Adipocyte (in vitro differentiated cells): ENCODE data around the gene PES1.
A peak's percentile ranks its signal among the peaks of the same experiment; 100 is the strongest.
"Not testable (repeated sequence)": the region's sequence is repeated elsewhere in the genome, so short reads cannot be mapped to it uniquely, and the experiment has no call there.

ENCODE experiments used
- DNase-seq: peaks from one replicate; pipeline ENCODE4 v3.0.0-alpha.2; 2015; ENCODE audit warnings: low read depth
- H3K27me3 ChIP-seq: replicated peaks from 2 replicates; pipeline ENCODE4 v1.7.0; 2013; ENCODE audit warnings: mild to moderate bottlenecking, low read length, moderate library complexity; ENCODE audit not compliant: control insufficient read depth, insufficient read depth
- H3K36me3 ChIP-seq: 2 replicates; pipeline ENCODE4 v1.7.0; 2013; ENCODE audit warnings: low read length, mild to moderate bottlenecking, moderate library complexity; ENCODE audit not compliant: control insufficient read depth, insufficient read depth, severe bottlenecking
- H3K4me1 ChIP-seq: 2 replicates; pipeline ENCODE4 v1.7.0; 2013; ENCODE audit warnings: mild to moderate bottlenecking, low read length, moderate library complexity; ENCODE audit not compliant: control insufficient read depth, insufficient read depth
- H3K4me3 ChIP-seq: 2 replicates; pipeline ENCODE4 v1.7.0; 2013; ENCODE audit warnings: mild to moderate bottlenecking, low read length, moderate library complexity
- H3K9ac ChIP-seq: 2 replicates; pipeline ENCODE4 v1.7.0; 2013; ENCODE audit warnings: mild to moderate bottlenecking, low read length, moderate library complexity
- H3K9me3 ChIP-seq: 2 replicates; pipeline ENCODE4 v1.7.0; 2013; ENCODE audit warnings: mild to moderate bottlenecking, low read length, moderate library complexity; ENCODE audit not compliant: control insufficient read depth

Gene PES1

DNA sequence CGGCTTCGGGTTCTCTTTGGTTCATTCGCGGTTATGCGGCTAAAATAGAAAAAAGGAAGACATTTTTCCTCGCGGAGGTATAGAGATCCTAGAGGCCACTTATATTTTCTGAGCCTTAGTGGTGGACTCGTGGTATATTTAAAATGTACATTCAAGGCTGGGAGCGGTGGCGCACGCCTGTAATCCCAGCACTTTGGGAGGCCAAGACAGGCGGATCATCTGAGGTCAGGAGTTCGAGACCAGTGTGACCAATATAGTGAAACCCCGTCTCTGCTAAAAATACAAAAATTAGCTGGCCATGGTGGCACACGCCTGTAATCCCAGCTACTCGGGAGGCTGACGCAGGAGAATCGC lies 627 bp upstream of the PES1 start:
- peaks cover 11% of the 10 kb centered on the region for H3K4me1 ChIP-seq
- not testable (repeated sequence) for H3K9me3 ChIP-seq, H3K27me3 ChIP-seq, DNase-seq
- peak overlapping the region; percentile 98 for H3K4me3 ChIP-seq
- H3K9ac ChIP-seq, result peak overlapping the region; percentile 98
- H3K36me3 ChIP-seq, result peaks cover 16% of the 10 kb centered on the region

- Histone ChIP-seq H3K27me3 (peaks cover 3% of the 10 kb centered on the region), H3K4me1 (peaks cover 11% of the 10 kb centered on the region), H3K9me3 (no peaks in the 10 kb centered on the region), H3K4me3 (peak overlapping the region; percentile 98), H3K36me3 (peaks cover 28% of the 10 kb centered on the region), H3K9ac (peak overlapping the region; percentile 98)
- peak; percentile 53 for DNase-seq
Measured at GRCh38 chr22:30591191-30591587, 521 bp downstream of the PES1 start.

GRCh38 chr22:30586414-30586813 lies 5.3 kb downstream of the PES1 start:
- Histone ChIP-seq H3K9ac (no peak overlapping the region), H3K9me3 (no peaks in the 10 kb centered on the region), H3K36me3 (peaks cover 67% of the 10 kb centered on the region), H3K4me1 (peaks cover 31% of the 10 kb centered on the region), H3K27me3 (no peaks in the 10 kb centered on the region), H3K4me3 (no peak overlapping the region)
- DNase-seq, result no peak

DNA sequence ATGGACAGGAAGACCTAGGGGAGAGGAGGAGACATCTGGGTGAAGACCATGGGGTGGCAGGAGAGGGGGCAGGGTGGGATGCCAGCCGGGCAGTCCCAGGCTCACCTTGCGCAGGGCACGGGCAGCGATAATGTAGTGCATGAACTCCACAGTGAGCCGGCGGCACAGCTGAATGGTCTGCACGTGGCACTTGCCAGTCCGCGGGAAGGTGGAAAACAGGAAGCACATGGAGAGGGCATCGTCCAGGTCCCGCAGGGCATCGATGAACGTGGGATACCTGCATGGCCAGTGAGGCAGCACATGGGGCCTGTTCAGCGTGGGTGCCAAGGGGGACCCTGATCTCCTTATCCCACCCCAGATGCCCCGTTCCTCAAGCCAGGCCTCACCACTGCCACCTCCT lies 7.3 kb downstream of the PES1 start:
- H3K4me3 ChIP-seq, result no peak overlapping the region
- H3K9me3 ChIP-seq, result no peaks in the 10 kb centered on the region
- H3K9ac ChIP-seq, result no peak overlapping the region
- no peak for DNase-seq
- H3K4me1 ChIP-seq, result peaks cover 19% of the 10 kb centered on the region
- H3K27me3 ChIP-seq, result no peaks in the 10 kb centered on the region
- peaks cover 87% of the 10 kb centered on the region for H3K36me3 ChIP-seq

DNA sequence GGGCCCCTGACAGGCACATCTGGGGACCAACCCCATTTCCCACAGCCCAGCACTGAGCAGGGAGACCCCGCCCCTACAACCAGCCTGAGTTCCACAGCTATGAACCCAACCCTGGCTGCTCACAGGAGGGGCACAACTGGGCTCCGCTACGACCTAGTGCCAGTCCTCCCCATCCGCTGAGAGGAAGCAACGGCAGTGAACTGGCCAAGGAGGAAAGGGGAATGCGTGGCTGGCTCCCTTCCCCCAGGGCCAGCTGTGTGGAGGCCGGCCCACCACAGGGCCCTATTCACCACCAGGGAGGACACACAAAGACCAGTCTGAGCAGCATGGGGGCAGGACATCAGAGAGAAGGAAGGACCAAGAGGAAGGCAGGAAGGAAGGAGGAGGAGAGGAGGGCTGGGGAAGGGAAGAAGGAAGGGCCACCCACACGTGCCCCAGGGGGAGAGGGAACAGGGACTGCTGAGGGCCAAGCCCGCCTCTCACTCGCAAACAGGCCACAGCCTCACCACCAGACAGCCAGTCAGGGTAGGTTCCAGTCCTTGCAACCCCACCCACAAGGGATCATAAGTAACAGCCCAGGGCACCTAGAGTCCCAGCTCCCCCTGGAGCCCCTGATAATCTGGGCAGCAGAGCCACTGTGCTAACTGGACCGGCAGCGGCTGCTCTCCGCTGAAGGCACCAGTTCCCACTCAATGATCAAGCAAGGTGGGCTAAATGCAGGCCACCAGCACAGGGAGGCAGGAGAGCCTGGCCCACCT lies 8.7 kb downstream of the PES1 start:
- Histone ChIP-seq H3K27me3 (no peaks in the 10 kb centered on the region), H3K36me3 (peaks cover 92% of the 10 kb centered on the region), H3K9me3 (no peaks in the 10 kb centered on the region), H3K9ac (peak overlapping the region; percentile 9), H3K4me3 (no peak overlapping the region), H3K4me1 (peaks cover 19% of the 10 kb centered on the region)
- DNase-seq, result no peak

- peaks cover 92% of the 10 kb centered on the region for H3K36me3 ChIP-seq
- no peaks in the 10 kb centered on the region for H3K27me3 ChIP-seq
- no peaks in the 10 kb centered on the region for H3K9me3 ChIP-seq
- peaks cover 19% of the 10 kb centered on the region for H3K4me1 ChIP-seq
- no peak for DNase-seq
- no peak overlapping the region for H3K4me3 ChIP-seq
- H3K9ac ChIP-seq, result no peak overlapping the region
Measured at GRCh38 chr22:30582051-30582450, 9.7 kb downstream of the PES1 start.

DNA sequence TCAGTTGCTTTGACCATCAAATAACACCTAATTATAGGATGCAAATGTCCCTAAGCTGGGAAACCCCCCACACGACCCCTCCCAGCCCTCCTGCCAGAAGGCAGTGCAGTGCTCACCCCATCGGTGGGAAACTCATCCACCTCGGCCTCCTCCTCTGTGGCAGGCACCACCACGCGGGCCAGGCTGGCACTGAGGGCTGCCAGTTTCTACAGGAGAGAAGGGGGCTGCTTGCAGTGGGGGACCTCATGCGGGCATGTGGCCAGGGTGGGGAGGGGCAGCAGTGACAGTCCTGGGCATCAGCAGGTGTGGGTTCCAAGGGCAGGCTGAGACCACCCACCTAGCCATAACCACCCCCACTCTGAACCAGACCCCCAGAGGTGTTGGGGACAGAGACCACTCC lies 10.8 kb downstream of the PES1 start:
- no peaks in the 10 kb centered on the region for H3K27me3 ChIP-seq
- DNase-seq, result no peak
- peaks cover 19% of the 10 kb centered on the region for H3K4me1 ChIP-seq
- H3K9me3 ChIP-seq, result no peaks in the 10 kb centered on the region
- H3K9ac ChIP-seq, result no peak overlapping the region
- peaks cover 92% of the 10 kb centered on the region for H3K36me3 ChIP-seq
- H3K4me3 ChIP-seq, result no peak overlapping the region

DNA sequence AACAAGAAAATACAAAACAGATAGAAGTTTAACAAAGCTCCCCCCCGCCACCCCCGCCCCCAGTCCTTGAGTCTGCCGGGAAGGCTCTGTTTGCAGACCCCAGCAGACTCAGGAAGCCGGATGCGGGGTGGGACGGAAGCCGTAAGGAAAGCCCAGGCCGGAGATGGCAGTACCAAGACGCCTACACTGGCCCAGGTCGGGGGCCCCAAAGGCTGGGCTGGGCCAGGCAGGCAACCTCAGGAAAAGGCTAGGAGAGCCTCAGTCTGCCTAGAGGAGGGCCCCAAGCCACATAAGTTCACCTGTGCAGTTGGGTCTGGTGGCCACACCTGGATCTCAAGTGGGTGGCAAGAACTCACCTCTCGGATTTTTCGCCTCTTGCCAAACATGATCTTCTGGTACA lies 13.2 kb downstream of the PES1 start:
- H3K9me3 ChIP-seq, result no peaks in the 10 kb centered on the region
- no peak overlapping the region for H3K4me3 ChIP-seq
- peaks cover 20% of the 10 kb centered on the region for H3K4me1 ChIP-seq
- DNase-seq, result no peak
- H3K9ac ChIP-seq, result no peak overlapping the region
- no peaks in the 10 kb centered on the region for H3K27me3 ChIP-seq
- peaks cover 74% of the 10 kb centered on the region for H3K36me3 ChIP-seq

DNA sequence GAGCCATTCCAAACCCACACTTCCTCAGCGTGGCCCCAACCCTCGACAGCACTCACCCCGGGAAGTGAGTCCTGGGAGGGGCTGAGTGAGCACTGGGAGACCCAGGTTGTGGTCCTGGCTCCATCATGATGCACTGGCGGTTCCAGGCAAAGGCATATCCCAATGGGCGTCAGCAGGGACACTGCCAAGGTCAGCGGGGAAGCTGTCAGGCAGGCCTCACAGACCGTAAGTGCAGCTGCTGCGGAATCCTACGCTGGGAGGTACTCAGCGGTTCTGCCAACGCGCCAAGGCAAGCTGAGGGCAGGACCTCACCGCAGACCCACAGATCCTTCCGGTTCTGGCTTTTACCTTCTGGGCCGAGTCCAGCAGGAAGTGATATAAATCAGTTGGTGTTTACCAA lies 15.9 kb downstream of the PES1 start:
- H3K9me3 ChIP-seq, result no peaks in the 10 kb centered on the region
- no peak for DNase-seq
- H3K27me3 ChIP-seq, result peaks cover 11% of the 10 kb centered on the region
- H3K4me3 ChIP-seq, result no peak overlapping the region
- peaks cover 54% of the 10 kb centered on the region for H3K36me3 ChIP-seq
- H3K9ac ChIP-seq, result no peak overlapping the region
- H3K4me1 ChIP-seq, result peaks cover 7% of the 10 kb centered on the region

DNA sequence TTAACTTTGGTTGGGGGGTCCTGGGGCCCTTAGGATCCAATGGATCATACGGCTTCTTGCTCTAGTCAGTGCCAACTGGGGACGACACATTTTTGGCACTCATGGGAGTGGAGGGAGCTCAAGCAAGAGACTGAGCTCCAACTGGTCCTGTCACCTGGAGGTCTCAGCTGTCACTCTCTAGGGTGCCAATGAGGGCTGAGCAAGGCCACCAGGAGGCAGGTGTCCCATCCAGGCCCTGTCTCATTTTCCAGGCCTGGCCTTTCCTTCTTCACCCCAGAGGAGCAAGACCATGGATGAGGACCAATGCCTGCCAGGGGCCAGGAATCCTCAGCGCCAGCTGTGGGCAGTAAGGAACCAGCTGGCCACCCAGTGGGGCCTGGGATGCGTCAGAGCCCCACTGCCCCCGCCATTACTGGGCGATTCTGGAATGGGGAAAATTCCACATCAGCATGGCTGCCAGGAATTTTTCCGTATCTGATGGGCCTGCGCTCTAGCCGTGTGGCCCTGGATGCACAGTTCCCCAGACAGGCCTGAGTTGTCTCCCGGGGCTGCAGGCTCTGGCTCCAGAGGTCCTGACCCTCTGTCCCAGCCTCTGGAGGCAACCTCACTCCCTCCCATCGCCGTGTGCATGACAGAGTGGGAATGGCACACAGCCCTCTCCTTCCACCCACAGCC lies 16.6 kb downstream of the PES1 start:
- Histone ChIP-seq H3K4me3 (no peak overlapping the region), H3K27me3 (peaks cover 11% of the 10 kb centered on the region), H3K9ac (no peak overlapping the region), H3K9me3 (no peaks in the 10 kb centered on the region), H3K36me3 (peaks cover 47% of the 10 kb centered on the region), H3K4me1 (peaks cover 10% of the 10 kb centered on the region)
- DNase-seq, result no peak

- Histone ChIP-seq H3K9ac (no peak within 1 kb of the TSS), H3K4me1 (peaks cover 10% of the 10 kb centered on the region), H3K9me3 (no peaks in the 10 kb centered on the region), H3K27me3 (peaks cover 11% of the 10 kb centered on the region), H3K36me3 (peaks cover 39% of the 10 kb centered on the region), H3K4me3 (no peak within 1 kb of the TSS)
- DNase-seq, result no peak
Measured at GRCh38 chr22:30574095-30574981, 17.4 kb downstream of the PES1 start, which contains the start of gene GAL3ST1. TSS of gene GAL3ST1 (minus strand) at chr22:30574665. CDS start at chr22:30557392, 17,273 bp downstream.
